Ovary (tissue), 9 donors: ENCODE results near the gene TRAPPC5. TPM values are rescaled to one million over a fixed set of nuclear protein-coding genes. Genes with fewer than 3 reads are reported as not detected.

ENCODE experiments used
- DNase-seq, 5 donors: peaks; one replicate each; pipeline ENCODE4 v3.0.0-alpha.2; 2019 to 2020
- H3K27ac ChIP-seq, 2 donors: fragments of 200-600 bp; one replicate each; pipeline versions ENCODE4 v1.5.1 to v1.8.0; 2019 to 2022
- H3K27me3 ChIP-seq: fragments of 200-600 bp; one replicate; pipeline ENCODE4 v1.8.0; 2022
- H3K36me3 ChIP-seq: fragments of 200-600 bp; sonication (generic); one replicate; pipeline ENCODE4 v1.5.1; 2019
- H3K4me1 ChIP-seq: one replicate; pipeline ENCODE4 v1.8.1; 2013; ENCODE audit warnings: mild to moderate bottlenecking, moderate library complexity; ENCODE audit not compliant: insufficient read depth
- H3K4me3 ChIP-seq: fragments of 200-600 bp; sonication (generic); one replicate; pipeline ENCODE4 v1.5.1; 2017
- H3K9me3 ChIP-seq, 2 donors: fragments of 200-600 bp in 1 of 2; sonication (generic) in 1 of 2; one replicate each; pipeline versions ENCODE4 v1.5.1 to v1.8.1; 2013 to 2019; ENCODE audit warnings: mild to moderate bottlenecking in 1 of 2, moderate library complexity in 1 of 2
- EP300 ChIP-seq: sonication (generic); formaldehyde crosslinking; IDR thresholded peaks from one replicate; pipeline ENCODE4 v1.6.1; 2017; ENCODE audit warnings: antibody characterized with exemption
- POLR2A ChIP-seq: fragments of 450-650 bp; IDR thresholded peaks from one replicate; pipeline ENCODE4 v1.6.1; 2017; ENCODE audit warnings: antibody characterized with exemption, mild to moderate bottlenecking, moderate library complexity
- WGBS, 3 donors: extraction: QIAGEN DNeasy Blood & Tissue Kit in 1 of 3; methylation state at CpG; one replicate each; pipeline versions ENCODE4 v1.1.5 to v1.1.7; 2013 to 2017; 5-methylcytosine and 5-hydroxymethylcytosine counted together
- intact Hi-C, 4 donors: fragments of 100-400 bp; cut with DNase I; formaldehyde crosslinking; loops; one replicate each; pipeline versions ENCODE4 v1.11.0 to v1.15.1; 2022 to 2023
- polyA plus RNA-seq, 2 donors: library from polyadenylated mRNA; stranded (reverse); fragments of 200-250 nt in 1 of 2; fragments of 350-450 nt in 1 of 2; fragmentation: Illumina TruSeq in 1 of 2; extraction: RNeasy Lipid Tissue Mini Kit (QIAGEN cat#74804) in 1 of 2; gene quantifications; one replicate each; pipeline ENCODE4 v1.2.3, GENCODE V29; 2013 to 2014
- total RNA-seq, 7 donors: library from RNA; depleted of rRNA in 2 of 7; stranded (reverse); fragments of >200 nt in 2 of 7; fragmentation: NEBNext Ultra II Directional in 3 of 7; extraction: Animal tissue kit (Norgen Biotek cat#: 25700) in 3 of 7; gene quantifications; one replicate each; pipeline versions ENCODE4 v1.1.0 to v1.2.4, GENCODE V29; 2016 to 2023
- TF ChIP-seq, protein P1 (sequence below), 3 donors: fragments of 450-650 bp in 2 of 3; fragments of 200-600 bp in 1 of 3; IDR thresholded peaks; one replicate each; pipeline versions ENCODE4 v1.5.1 to v1.8.0; 2016 to 2022; ENCODE audit warnings: antibody characterized with exemption in 3 of 3, mild to moderate bottlenecking in 1 of 3
- donor health status: DM: no; HTN: no; CAD: no; lungs with moderate emphysema.
- donor health status: DM: no; HTN: no; CAD: no.
- donor health status: Bipolar disorder and iron deficiency.
- donor health status: DM: yes; HTN: yes; CAD: no.
- donor health status: DM: no; HTN: no; CAD: no.
- donor health status: DM: yes; HTN: yes; CAD: no.

The TRAPPC5 gene
- total and polyA plus RNA-seq, 9 donors: 0.32 to 111 (median 66.5) TPM

DNA sequence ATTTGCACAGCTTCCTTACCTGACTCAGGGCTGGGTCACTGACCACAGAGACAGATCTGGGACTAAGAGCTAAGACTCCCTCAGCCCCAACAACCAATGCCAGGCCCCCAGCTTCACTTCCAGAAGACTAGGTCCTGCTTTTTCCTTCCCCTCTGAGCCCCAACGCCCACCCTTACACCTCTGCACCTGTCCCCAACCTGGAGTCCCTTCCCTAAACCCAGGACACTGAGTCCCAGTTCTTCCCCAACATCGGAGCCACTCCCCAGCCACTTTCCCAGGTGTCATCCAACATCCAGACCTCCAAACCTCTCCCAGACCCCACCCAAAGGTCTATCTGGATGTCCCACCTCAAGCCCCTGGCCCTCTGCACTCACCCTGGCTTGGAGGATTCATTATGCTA, 18.4 kb downstream of the TRAPPC5 start:
- intact Hi-C loops: no loop called here
- H3K27me3 ChIP-seq: no peaks in the 10 kb centered on the region
- no peak for TF ChIP-seq EP300
- TF ChIP-seq, protein P1, sequence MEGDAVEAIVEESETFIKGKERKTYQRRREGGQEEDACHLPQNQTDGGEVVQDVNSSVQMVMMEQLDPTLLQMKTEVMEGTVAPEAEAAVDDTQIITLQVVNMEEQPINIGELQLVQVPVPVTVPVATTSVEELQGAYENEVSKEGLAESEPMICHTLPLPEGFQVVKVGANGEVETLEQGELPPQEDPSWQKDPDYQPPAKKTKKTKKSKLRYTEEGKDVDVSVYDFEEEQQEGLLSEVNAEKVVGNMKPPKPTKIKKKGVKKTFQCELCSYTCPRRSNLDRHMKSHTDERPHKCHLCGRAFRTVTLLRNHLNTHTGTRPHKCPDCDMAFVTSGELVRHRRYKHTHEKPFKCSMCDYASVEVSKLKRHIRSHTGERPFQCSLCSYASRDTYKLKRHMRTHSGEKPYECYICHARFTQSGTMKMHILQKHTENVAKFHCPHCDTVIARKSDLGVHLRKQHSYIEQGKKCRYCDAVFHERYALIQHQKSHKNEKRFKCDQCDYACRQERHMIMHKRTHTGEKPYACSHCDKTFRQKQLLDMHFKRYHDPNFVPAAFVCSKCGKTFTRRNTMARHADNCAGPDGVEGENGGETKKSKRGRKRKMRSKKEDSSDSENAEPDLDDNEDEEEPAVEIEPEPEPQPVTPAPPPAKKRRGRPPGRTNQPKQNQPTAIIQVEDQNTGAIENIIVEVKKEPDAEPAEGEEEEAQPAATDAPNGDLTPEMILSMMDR (IDR thresholded peaks at IDR 0.05): no peak
- TF ChIP-seq POLR2A: no peak
- no peak for DNase-seq
- H3K4me1 ChIP-seq: no peaks in the 10 kb centered on the region
- no peak overlapping the region for H3K4me3 ChIP-seq
- 21 to 41% (median 32%) methylated on average over 2 of the region's 2 CpGs for WGBS, 3 donors
- no peak overlapping the region for H3K27ac ChIP-seq
- H3K36me3 ChIP-seq: no peaks in the 10 kb centered on the region
- H3K9me3 ChIP-seq: no peaks in the 10 kb centered on the region

DNA sequence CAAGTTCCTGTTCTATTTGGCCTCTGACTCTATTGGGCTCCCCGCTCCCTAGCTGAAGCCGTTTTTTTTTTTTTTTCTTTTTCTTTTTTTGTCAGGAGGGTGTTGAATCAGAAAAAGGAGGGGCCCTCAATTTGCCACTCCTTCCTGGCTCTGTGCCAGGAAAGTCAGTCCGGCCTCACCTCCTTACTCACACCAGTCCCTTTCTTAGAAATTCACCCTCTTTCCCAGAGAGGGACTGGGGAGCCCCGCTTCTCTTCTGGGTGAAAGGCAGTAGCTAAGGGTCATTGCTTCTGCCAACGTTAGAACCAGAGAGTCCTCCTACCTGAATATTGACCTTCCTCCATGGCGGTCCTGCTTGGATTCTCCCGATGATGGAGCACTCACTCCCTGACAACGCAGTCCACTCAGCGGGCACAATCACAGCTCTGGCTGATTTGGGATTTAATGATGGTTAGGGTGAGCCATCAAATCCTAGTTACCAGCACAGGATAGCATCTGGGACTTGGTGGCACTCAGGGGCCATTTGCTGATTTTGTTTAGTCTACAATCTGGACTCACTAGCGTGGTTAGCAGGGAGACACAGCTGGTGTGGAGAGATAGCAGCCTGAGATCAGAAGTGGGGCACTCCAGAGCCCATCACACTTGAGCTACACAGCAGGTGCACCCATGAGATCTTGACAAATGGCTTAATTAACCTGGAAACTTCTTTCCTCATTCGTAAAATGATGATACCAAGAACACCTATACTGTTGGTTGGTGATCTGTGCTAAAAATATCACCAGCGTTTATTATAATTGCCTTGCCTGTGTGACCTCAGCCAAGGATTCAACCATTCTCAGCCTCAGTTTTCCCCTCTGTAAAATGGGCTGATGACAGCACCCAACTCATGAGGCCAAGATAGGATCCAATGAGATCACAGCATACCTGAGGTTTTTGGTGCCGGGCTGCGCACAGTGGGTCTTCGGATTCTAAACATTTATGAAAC, 19.1 kb downstream of the TRAPPC5 start:
- no peak for DNase-seq
- H3K36me3 ChIP-seq: no peaks in the 10 kb centered on the region
- H3K4me3 ChIP-seq: no peak overlapping the region
- no peaks in the 10 kb centered on the region for H3K27me3 ChIP-seq
- no peaks in the 10 kb centered on the region for H3K4me1 ChIP-seq
- 51 to 58% (median 51%) methylated on average over 15 of the region's 15 CpGs for WGBS, 3 donors
- H3K27ac ChIP-seq: no peak overlapping the region
- H3K9me3 ChIP-seq: no peaks in the 10 kb centered on the region
- no peak for TF ChIP-seq POLR2A
- TF ChIP-seq, protein P1 (IDR thresholded peaks at IDR 0.05): no peak
- no peak for TF ChIP-seq EP300
- intact Hi-C loops: no loop called here

DNA sequence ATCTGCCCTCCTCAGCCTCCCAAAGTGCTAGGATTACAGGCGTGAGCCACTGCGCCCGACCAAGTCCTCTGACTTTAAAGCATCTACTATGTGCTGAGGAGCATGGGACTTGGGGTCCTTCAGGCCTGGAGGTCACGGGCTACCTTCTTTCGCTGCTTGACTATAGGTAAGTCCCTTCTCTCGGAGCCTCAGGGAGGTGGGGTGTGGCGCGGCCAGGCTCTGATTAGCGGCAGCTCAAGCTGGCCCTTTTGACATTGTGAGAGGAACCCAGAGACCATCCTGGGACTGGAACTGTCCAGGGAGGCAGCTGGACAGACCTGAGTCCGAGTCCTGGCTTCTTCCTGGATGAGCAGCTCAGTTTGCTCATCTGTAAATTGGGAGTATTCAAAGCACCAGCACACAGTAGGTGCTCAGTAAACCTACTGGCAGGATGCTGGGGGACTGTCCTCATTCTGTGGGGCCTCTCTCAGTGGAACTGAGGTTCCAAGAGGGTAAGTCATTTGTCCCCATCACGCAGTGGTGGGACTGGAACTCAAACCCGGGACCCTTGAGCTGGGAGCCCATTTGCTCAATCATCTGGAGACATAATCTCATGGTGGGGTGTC, 20.5 kb downstream of the TRAPPC5 start:
- intact Hi-C loops: no loop called here

DNA sequence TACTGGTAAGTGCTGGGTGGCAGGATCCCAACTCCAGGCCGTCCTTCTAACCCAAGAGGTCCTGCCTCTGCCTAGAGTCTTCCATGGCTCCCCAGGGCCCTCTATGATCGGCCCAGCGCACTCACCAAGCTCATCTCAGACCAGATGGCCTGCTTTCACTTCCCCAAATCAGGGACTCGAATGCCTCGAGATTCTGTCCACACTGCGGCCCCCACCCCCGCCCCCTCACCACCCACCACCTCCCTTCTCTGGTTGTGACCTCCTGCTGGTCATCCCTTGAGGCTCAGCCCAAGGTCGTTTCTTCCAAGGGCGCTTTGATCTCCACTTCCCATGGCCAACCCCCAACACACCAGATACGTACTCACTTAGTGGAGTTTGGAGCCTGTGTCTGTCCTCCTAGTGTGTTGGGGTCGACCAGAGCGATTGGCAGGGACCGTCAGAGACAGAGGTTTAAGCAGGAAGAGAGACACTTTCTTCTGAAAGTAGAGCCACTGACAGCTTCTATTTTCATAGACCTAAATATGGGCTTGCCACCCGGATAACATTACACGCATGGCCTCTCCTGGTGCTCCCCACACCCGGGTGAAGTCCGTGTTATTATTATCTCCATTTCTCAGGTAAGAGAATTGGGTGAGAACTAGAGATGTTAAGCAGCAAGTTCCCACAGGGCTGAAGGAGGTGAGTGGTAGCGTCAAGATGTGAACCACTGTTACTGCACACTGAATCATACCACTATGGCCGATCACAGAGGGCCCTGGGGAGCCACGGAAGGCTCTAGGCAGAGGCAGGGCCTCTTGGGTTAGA, 21.2 kb downstream of the TRAPPC5 start, which contains the start of gene FCER2:
Gene FCER2, minus strand, starts transcription at position 478 of the 804 bp plus-strand sequence. CDS start 2,371 bp downstream, outside the sequence.
- WGBS, 3 donors: 30 to 55% (median 34%) methylated on average over 20 of the region's 20 CpGs
- Histone ChIP-seq H3K27me3 (no peaks in the 10 kb centered on the region), H3K4me1 (no peaks in the 10 kb centered on the region), H3K36me3 (no peaks in the 10 kb centered on the region), H3K27ac (no peak within 1 kb of the TSS), H3K4me3 (no peak within 1 kb of the TSS), H3K9me3 (no peaks in the 10 kb centered on the region)
- DNase-seq: no peak
- TF ChIP-seq EP300 (no peak), POLR2A (no peak)
- TF ChIP-seq, protein P1 (IDR thresholded peaks at IDR 0.05): no peak
- intact Hi-C loops: no loop called here

More for the DNA sequence above, 20.5 kb downstream of the TRAPPC5 start:
- Histone ChIP-seq H3K9me3 (no peaks in the 10 kb centered on the region), H3K4me1 (no peaks in the 10 kb centered on the region), H3K27ac (no peak overlapping the region), H3K4me3 (no peak overlapping the region), H3K27me3 (no peaks in the 10 kb centered on the region), H3K36me3 (no peaks in the 10 kb centered on the region)
- TF ChIP-seq, protein P1 (IDR thresholded peaks at IDR 0.05): no peak
- no peak for DNase-seq
- WGBS, 3 donors: 87 to 90% (median 87%) methylated on average over 12 of the region's 12 CpGs
